ENCODE results near the gene TBX4.
A peak's percentile ranks its signal among the peaks of the same experiment; 100 is the strongest.
"Not testable (repeated sequence)": the region's sequence is repeated elsewhere in the genome, so short reads cannot be mapped to it uniquely, and the experiment has no call there.

Gene TBX4

GRCh38 chr17:61483778-61484116, 31.5 kb downstream of the TBX4 start:
- DNase-seq (ENCODE audit: low spot score) = no peak

- no peak for DNase-seq (ENCODE audit: low spot score)
Observed at GRCh38 chr17:61484174-61484573, 32.0 kb downstream of the TBX4 start.

GRCh38 chr17:61485067-61485775, 33.0 kb downstream of the TBX4 start:
- DNase-seq (ENCODE audit: low spot score) = no peak

GRCh38 chr17:61486135-61487120, 34.2 kb downstream of the TBX4 start:
- no peak for DNase-seq (ENCODE audit: low spot score)

GRCh38 chr17:61487161-61487988, 35.2 kb downstream of the TBX4 start:
- DNase-seq (ENCODE audit: low spot score) = no peak

- no peak for DNase-seq (ENCODE audit: low spot score)
Observed at GRCh38 chr17:61487989-61488595, 35.9 kb downstream of the TBX4 start.

- DNase-seq (ENCODE audit: low spot score) = no peak
Observed at GRCh38 chr17:61488878-61489718, 36.9 kb downstream of the TBX4 start.

- DNase-seq (ENCODE audit: low spot score) = no peak
Observed at GRCh38 chr17:61489719-61490490, 37.7 kb downstream of the TBX4 start.

- DNase-seq (ENCODE audit: low spot score) = peak; percentile 81
Observed at GRCh38 chr17:61490540-61490975, 38.3 kb downstream of the TBX4 start.

- no peak for DNase-seq (ENCODE audit: low spot score)
Observed at GRCh38 chr17:61491981-61492380, 39.8 kb downstream of the TBX4 start.

- DNase-seq (ENCODE audit: low spot score) = peak; percentile 64
Observed at GRCh38 chr17:61492759-61493526, 40.7 kb downstream of the TBX4 start.

- not testable (repeated sequence) for DNase-seq (ENCODE audit: low spot score)
Observed at GRCh38 chr17:61493830-61494324, 41.7 kb downstream of the TBX4 start.

- DNase-seq (ENCODE audit: low spot score) = no peak
Observed at GRCh38 chr17:61494325-61495160, 42.3 kb downstream of the TBX4 start.

GRCh38 chr17:61495161-61495857, 43.1 kb downstream of the TBX4 start:
- DNase-seq (ENCODE audit: low spot score) = no peak

GRCh38 chr17:61496174-61496956, 44.1 kb downstream of the TBX4 start:
- DNase-seq (ENCODE audit: low spot score) = no peak

GRCh38 chr17:61496957-61497653, 44.9 kb downstream of the TBX4 start:
- DNase-seq (ENCODE audit: low spot score) = no peak

Measured in AG08396 (cell line).